Stimulated activated naive CD8-positive, alpha-beta T cell treated with anti-CD3 and anti-CD28 coated beads, Interleukin-15, Interleukin-2, amounts not matched to agents 100 U/mL and 50 U/mL, for 24 hours (primary cell): ENCODE data around the gene NKX2-2.
"Not testable (repeated sequence)": the region's sequence is repeated elsewhere in the genome, so short reads cannot be mapped to it uniquely, and the experiment has no call there.

Source experiments
- ATAC-seq: fragments of 150-1000 bp; cut with Tn5 transposase; one replicate; pipeline ENCODE4 v1.10.0; 2021
- DNase-seq: peaks from one replicate; pipeline ENCODE4 v3.0.0; 2021

Gene NKX2-2

DNA sequence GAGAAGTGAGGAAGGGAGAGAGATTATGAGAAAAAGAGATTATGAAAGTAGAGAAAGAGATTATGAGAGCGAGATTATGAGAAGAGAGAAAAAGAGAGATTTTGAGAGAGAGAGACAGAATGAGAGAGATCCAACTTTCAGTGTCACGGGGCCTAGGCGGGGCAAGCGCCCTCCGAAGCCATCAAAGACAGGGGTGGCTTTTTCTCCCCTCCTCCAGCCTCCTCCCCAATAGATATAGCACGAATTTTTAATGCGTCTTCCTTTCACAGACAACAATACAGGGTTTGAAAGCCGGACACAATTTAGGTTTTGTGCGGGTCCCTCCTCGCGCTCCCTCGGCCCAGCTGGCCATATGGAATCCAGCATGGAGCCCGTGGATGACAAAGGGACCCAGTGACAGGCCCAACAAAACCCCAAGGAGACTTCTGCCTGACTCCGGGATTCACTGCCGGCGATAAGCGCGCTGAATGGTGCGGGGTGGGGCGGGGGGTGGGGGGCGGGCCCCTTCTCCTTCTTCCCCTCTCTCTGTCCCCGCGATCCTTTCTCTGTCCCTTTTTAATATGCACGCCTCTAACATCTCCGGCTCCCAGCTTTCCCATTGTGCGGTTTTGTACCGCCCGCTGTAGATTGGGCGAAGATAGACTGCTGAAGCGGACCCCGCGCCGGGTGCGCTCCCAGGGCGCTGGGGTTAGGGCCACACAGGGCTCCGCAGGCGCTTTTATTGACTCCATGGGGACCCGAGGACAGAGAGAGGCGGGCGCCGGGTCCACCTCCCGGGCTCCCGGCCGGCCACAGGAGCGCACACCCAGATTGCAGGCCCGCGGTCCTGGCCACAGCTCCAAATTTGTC is 5.4 kb downstream of the NKX2-2 start:
- DNase-seq (no peak), ATAC-seq (no peak)

DNA sequence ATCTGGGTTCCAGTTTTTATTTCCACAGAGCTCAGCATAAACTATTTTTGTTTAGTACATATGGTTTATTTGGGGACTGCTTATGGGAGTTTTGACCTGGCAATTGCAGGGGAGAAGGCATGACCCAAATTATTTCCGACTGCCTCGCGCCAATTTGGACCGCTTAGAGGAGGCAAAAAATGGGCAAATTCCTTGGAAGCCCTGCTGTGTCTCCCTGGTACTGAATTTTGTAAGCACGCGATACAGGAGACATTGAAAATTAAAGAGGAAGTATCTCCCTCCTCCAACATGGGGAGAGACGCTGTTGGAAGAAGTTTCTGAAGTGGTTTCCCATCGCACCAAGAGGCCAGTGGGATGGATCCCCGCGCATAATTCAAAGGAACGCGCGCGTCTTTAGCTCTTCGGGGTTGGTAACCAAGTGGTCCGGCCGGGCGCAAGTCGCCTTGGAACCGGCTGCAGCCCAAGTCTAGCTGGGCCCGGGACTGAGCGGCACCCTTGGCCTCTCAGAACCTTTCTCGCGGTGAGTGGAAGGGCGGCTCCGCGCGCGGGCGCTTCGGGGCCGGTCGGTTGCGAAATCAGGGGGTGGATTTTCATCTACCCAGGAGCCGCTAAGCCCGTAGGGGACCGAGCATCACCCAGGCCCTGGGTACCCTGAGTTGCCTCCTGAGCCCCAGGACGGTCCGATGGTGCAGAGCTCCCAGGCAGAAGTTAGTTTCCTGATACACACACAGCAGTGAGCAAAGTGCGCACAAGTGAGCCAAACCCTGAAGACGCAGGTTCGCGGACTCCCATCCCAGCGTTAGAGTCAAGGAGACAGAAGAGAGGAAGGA is 6.2 kb downstream of the NKX2-2 start:
- ATAC-seq: no peak
- DNase-seq: no peak

DNA sequence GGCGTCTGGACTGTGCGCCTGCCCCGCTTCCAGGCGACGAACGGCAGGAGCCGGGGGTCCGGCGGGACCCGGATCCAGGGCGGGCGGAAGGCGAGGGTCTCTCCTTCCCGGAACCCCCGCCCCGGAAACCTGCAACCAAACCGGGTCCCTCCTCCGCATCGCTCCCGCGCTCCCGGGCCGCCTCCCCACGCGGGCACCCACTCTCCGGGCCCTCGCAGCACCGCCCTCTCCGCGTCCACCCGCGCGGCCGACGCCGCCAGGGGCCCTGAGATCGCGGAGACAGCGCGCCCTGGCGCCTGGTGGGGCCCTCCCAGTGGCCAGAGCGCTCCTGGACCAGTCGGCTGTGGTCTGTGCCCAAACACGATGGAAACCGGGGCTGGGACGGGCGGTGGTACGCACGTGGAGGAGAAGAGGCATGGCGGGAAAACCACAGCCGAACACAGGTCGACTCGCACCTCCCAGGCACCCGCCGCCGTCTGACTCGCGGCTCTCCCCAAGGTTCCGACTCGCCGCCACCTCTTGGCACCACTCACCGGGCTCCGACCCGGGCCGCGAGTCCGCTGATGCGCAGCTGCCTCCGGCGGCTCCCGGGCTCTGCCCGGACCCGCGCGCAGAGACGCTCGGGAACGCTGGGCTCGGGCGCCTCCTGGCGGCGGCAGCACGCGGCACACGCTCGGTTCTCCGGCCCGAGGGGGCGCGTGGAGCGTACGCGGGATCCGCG is 7.9 kb downstream of the NKX2-2 start:
- DNase-seq: peak; percentile 84
- ATAC-seq: peak; percentile 60

DNA sequence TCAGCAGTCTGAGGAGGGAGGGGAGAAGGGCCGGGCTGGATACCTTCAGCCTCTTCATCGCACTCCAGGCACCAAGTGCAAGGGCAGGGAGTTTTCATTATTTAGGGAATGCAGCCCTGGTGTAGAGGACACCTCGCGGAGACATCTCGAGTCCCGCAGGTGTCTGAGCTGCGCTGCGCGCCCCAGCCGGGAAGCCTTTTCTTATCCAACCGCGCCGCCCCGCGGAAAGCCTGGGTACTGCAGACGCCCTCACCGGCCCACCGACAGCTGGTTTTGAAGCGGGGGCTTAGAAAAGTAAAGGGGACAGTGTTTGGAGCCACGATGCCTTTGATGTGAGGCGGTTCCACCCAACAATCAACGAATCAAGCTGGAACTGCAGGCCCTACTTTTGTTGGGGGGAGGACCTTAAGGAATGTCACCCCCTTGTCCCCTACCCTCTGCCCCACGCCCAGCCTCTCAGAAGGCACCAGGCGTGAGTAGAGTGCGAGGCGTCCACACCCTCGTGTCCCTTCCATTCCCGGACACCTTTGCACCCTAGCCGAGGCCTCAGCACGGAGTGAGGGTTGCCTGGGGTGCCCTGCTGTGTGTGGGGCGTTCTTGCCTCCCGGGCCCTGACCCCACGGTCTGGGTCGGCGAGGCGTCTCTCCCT is 8.6 kb downstream of the NKX2-2 start:
- ATAC-seq: peak; percentile 37
- peak; percentile 91 for DNase-seq

DNA sequence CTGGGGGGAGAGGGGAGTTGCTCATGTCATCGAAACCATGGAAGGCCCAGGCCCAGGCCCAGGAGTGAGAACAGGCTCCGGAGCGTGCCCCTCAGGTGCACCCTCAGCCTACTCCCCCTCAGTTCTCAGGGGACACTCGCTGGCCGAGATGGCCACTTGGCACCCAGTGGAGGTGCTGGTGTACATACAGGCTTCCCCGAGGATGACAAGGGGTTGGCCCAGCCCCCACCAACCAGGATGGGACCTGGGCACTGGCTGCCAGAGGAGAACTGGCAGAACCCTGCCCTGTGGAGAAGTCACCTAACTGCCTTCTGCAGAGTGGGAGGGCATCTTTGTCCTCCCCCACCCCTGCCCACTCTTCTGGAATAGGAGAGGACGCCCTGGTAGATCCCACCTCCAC is 9.5 kb downstream of the NKX2-2 start:
- DNase-seq (no peak), ATAC-seq (no peak)

DNA sequence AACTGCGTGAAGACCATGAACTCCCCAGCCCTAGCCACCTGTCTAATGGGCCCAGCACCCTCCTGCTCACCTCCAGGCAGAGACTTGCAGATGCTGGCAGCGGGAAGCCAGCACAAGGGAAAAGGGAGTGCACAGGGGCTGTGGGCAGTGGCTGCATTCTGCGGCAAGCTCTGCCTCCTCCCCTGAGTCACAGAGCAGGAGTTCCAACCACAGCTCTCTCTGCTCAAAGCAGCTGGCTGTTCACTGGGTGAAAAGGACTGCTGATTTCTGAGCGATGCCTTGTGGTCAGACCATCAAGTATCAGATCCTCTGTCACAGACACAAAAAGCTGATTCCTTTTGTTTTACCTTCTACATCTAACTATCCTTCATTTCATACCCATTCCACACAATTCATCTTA is 10.5 kb downstream of the NKX2-2 start:
- DNase-seq: no peak
- ATAC-seq: peak; percentile 74

DNA sequence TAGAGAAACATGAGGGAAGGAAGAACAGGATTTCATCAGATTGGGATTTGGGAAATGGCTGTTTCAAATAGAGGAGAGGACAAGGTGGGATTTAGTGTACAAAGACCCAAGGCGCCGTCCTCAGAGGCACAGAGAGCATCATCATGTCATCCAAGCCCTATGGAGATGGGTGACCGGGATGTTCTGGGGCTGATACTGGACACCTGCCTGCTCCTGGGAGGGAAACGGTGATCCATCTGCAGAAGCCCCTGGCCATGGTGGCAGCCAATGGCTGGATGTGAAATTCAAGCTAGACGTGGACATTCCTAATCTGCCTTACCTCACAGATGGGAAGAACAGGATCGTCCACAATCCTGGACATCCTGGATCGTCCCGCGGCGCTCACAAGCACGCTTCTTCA is 12.7 kb downstream of the NKX2-2 start:
- no peak for ATAC-seq
- DNase-seq: no peak

DNA sequence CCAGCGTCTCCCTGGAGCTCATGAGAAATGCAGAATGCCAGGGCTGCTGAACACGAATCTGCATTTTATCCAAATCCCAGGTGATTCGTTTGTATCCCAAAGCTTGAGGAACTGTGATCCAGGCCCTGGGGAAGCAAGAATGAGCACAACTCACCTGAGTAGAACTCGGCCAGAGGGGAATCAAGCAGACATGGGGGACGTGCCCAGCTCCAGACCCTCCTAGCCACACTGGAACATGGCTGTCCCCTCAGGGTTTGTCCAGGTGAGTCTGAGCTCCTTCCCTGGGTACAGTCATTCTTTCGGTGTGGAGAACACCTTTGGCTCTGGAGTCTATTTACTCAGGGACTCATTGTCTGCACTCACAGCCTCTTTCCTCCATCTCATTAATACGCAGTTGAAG is 13.3 kb downstream of the NKX2-2 start:
- ATAC-seq (no peak), DNase-seq (no peak)

DNA sequence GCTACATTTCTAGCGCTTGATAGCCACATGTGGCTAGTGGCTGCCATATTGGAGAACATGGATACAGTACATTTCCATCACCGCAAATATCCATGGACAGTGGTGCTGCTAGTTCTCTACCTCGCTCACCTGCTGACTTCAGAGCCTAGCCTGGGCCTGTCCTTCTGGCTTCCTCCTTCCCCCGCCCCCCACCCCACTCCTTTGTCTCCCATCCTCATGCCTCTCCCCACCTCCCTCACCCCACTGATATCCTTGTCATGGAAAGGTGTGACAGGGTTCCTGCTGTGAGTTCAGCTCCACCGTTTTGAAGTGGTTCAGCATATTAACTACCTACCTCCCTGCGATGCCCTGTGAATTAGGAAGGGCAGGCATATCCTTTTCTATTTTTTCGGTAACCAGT is 14.2 kb downstream of the NKX2-2 start:
- DNase-seq: no peak
- ATAC-seq: no peak

DNA sequence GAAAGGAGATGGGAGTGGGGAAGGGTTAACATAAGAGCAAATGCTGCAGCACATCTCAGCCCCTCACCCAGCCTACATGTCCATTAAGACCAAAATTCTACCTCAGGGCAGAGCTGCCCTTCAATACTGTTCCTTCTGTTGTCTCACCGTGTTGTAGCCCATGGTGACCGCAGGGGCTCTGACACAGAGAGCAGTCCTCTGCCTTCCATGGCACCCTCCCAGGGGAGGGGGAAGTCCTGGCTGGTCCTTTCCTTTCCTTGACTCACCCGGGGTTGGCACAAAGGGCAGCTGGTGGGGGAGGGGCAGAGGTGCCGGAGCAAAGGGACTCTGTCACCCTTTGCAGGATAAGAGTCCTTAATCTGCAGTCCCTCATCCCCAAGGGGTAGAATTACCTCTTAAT is 15.2 kb downstream of the NKX2-2 start:
- no peak for ATAC-seq
- no peak for DNase-seq

DNA sequence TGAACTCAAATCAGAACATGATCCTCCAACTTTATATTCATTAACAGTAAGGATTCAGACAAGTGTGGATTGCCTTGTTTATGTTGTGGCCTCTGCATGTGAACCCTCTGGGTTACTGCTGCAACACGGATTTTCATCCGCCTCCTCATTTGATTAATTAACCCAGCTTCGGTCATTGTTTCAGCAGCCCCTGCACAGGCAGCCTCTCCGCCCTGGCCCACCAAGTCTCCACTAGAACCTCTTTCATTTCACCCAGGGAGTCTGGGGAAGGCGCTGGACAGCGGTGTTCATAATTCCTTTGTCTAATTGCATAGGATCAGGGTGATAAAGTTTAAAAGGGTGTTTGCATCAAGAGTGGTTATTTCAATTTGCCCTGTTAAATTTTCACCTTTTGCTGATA is 15.7 kb downstream of the NKX2-2 start:
- ATAC-seq (no peak), DNase-seq (no peak)

DNA sequence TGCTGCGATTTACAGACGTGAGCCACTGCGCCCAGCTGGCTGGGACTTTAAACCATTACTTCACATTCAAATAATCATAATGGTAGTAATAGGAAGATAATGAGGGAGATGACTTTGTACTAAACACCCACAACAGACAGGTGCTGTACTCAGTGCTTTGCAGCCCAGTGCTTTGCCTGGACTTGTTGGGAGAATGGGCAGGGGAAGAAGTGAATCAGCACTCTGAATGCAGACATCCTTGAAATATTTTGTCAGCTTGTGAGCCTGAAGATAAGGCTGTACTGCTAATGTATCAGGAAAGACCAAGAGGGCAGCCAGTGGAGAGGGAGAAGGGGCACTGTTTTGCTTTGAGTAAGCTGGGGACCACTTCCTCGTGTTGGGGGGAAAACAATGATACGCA is 17.4 kb downstream of the NKX2-2 start:
- ATAC-seq (no peak), DNase-seq (no peak)

DNA sequence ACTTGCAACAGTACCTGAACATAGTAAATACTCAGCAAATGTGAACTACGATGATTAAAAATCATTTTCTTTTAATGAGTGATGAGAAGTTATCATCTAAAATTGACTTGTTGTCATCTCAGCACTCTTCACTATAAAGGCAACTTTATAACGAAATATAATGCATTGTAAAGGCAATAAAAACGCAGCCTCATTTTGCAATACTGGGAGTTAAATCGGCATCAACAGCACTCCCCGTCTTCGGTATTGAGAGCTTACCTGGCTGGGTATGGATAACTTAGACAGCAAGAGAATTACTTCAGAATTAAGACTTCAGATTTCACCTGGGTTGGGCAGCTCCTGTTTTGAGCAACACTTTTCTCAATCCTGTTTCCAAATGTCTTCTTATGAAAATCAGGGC is 20.8 kb downstream of the NKX2-2 start:
- DNase-seq (no peak), ATAC-seq (no peak)

DNA sequence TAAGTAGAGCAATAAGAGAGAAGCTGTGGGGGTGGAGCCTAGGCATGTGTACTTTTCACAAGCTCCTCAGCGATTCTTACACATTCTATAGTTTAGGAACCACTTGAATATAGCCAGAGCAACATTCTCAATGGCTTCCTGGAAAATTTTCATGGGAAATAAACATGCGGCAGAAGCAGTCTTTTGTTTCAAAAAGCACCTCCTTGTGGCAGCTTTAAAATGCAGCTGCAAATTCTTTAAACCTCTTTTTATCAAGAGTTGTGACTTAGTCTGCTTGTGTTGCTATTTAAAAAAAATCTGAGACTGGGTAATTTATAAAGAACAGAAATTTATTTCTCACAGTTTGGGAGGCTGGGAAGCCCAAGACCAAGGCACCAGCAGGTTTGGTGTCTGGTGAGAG is 23.8 kb downstream of the NKX2-2 start:
- no peak for DNase-seq
- ATAC-seq: no peak

DNA sequence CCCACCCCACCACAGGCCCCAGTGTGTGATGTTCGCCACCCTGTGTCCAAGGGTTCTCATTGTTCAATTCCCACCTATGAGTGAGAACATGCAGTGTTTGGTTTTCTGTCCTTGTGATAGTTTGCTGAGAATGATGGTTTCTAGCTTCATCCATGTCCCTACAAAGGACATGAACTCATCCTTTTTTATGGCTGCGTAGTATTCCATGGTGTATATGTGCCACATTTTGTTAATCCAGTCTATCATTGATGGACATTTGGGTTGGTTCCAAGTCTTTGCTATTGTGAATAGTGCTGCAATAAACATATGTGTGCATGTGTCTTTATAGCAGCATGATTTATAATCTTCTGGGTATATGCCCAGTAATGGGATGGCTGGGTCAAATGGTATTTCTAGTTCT is 33.7 kb downstream of the NKX2-2 start:
- DNase-seq, ATAC-seq: not testable (repeated sequence)

DNA sequence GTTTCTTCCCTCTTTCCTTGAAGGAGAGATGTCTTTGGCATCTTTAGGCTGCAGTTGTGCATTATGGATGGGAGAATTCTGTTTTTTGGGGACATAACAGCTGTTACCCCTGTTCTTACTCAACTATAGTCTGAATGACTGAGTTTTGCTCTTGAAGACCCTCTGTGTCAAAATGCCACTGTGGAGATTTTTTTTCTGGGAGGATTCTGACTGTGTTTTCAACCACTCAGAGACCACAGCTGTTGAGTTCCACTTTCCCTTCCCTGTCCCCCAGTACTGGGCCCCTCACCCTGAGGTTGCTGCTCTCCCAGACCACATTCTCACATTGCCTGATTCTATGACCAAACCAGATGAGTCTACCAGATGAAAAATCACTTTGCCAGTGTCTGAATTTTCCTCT is 48.1 kb downstream of the NKX2-2 start:
- DNase-seq (no peak), ATAC-seq (no peak)

DNA sequence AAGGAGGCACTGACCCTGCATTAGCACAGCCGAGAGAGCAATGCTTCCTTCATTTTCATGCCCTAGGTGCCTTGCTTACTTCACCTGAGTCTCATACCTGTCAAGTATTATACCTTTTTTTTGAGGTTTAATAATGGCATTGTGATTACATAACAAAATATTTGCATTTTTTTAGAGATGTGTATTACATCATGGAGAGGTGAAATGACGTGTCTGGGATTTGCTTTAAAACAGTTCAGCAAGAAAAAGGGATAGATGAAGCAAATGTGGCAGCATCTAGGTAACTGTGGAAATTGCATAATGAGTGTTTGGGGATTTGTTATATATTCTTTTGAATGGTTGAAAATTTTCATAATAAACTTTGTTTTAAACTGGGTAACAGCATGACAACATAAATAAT is 48.9 kb downstream of the NKX2-2 start:
- ATAC-seq (no peak), DNase-seq (no peak)
